Dedifferentiated amniotic fluid mesenchymal stem cell (primary cell): ENCODE results near the gene CDC42BPB.

Experiments
- DNase-seq: peaks from one replicate; pipeline ENCODE4 v3.0.0-alpha.2; 2016; ENCODE audit errors: extremely low spot score

The CDC42BPB gene

DNA sequence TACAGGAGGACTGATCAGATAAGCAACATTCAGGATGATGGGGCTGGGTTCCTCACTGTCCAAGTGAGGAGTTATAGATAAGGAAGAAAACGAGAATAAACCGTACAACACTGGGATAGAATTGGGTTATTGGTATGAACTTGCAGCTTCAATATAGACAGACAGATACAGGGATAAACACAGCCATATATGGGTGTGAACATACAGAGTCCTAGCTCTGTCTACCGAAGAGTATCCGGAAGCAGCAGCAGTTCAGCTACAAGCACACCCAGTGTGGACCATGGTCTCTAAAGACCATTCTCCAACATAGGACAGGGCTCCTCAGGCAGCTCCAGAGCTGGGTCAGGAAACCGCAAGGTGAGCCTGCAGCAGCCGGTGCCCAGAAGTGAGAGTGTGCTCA lies 40.8 kb downstream of the CDC42BPB start:
- DNase-seq, result no peak

GRCh38 chr14:103016071-103016470 lies 41.3 kb downstream of the CDC42BPB start:
- DNase-seq, result no peak

GRCh38 chr14:103015426-103015825 lies 41.9 kb downstream of the CDC42BPB start:
- no peak for DNase-seq

DNA sequence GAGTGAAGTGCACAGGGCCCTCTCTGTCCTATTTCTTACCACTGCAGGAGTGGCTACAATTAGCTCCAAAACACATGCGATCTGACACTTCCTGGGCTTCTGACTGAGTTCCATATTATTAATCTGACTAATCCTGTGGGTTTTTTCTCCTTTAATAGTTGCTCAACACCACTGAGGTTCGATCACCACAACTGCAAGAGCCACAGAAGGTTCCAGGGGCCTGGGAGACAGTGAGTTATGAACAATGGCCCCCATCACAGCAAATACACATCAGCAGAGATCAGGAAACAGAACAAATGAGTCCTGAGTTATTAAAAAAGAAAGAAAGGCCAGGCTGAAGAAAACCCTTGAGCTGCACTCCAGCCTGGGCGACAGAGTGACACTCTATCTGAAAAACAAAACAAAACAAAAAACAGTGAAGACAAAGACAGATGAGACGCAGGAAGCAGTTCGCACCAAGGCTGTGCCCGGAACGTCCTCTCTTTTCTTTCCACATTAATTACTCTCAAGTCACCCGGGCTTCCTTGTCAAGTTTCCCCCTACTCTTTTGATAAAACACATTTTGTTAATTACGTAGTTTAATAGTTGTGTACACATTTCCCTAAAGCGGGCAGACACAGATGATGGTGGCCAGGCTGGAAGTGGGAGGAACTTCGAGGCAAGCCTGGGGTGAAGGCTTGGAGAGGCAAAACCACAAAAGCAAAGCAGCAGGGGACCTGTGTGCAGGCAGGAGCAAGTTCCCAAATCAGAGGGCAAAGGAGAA lies 42.7 kb downstream of the CDC42BPB start:
- DNase-seq, result no peak

DNA sequence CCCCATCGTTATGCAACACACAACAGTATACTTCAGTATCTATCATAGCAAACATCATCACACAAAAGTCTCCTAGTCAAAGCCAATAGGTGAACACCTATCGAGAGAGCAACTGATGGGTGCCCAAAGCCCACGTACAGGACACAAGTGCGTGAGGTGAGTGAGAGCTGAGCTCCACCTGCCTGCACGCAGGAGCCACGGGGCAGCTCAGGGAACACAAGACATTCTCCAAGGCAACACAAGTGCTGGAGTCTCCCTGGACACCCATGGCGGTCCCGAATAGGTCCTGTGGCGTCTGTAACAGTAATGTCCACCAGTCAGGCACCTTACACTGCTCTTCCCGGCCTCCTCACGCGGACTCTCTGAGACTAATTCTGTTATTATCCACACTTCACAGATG lies 44.3 kb downstream of the CDC42BPB start:
- DNase-seq, result no peak

DNA sequence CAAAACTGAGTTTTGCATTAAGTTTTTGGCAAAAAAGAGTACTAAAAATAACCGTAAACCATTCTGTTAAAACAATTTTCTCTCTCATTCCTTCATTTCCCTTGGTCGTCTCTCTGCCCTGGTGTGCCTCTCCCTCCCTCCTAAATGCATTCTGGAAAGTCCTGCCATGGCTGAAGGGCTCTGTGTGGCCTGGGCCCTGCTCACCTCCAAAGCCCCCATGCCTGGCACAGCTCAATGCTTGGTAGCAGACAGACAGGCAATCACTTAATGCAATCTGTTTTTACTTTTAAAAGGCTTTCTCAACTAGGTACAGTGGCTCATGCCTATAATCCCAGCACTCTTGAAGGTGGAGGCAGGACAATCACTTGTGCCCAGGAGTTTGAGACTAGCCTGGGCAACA lies 47.8 kb downstream of the CDC42BPB start:
- no peak for DNase-seq

DNA sequence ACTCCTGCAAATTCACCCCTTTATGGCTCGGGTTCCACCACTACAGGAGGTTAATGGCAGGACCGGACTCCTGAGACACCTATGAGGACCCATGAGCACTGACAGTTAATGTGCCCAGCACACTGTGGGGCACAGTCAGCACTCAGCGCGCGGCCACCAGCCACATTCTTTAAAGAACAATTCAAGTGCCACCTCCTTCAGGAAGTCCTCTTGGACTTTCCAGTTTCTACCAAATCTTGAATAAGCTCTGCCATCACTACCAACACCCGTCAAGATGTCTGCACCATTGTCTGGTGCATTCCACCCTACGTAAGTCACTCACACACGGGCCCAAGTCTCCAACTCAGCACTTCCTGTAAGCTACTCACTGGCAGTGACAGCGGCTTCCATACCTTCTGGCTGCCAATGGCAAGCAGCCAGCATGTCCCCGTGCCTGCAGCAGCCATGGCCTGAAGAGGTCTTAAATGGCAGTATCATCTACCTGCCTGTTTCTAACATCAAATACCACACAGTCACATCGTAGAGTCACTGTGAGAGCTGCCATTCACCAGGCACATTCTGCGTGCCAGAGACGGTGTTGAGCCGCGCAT lies 48.5 kb downstream of the CDC42BPB start:
- DNase-seq, result no peak

GRCh38 chr14:103008126-103008525 lies 49.2 kb downstream of the CDC42BPB start:
- no peak for DNase-seq

GRCh38 chr14:103007555-103007954 lies 49.8 kb downstream of the CDC42BPB start:
- no peak for DNase-seq

GRCh38 chr14:103006991-103007520 lies 50.3 kb downstream of the CDC42BPB start:
- no peak for DNase-seq

GRCh38 chr14:103006106-103006505 lies 51.2 kb downstream of the CDC42BPB start:
- DNase-seq, result no peak

DNA sequence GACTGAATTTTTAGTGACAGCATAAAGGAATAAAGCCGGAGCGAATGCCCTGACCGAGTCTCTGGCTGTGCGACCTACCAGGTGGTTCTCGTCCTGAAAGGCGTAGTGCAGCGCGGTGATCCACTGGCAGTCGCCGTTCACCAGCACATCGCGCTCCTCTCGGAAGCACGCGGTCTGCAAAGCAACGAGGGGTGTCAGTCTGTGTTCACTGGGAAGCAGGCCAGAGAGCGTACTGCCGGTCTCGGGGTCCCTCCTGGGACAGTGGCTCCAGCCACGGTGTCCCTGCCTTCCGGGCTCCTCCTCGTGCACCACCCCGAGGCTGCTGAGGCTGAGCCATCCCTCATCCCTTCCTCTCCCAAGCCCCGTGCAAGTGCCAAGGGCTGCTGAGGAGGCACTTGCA lies 53.5 kb downstream of the CDC42BPB start:
- DNase-seq, result no peak

GRCh38 chr14:103003351-103003615 lies 54.1 kb downstream of the CDC42BPB start:
- no peak for DNase-seq

- no peak for DNase-seq
Observed at GRCh38 chr14:103002578-103003350, 54.6 kb downstream of the CDC42BPB start.

GRCh38 chr14:103001651-103002396 lies 55.5 kb downstream of the CDC42BPB start:
- DNase-seq, result no peak

GRCh38 chr14:103001226-103001625 lies 56.1 kb downstream of the CDC42BPB start:
- no peak for DNase-seq

DNA sequence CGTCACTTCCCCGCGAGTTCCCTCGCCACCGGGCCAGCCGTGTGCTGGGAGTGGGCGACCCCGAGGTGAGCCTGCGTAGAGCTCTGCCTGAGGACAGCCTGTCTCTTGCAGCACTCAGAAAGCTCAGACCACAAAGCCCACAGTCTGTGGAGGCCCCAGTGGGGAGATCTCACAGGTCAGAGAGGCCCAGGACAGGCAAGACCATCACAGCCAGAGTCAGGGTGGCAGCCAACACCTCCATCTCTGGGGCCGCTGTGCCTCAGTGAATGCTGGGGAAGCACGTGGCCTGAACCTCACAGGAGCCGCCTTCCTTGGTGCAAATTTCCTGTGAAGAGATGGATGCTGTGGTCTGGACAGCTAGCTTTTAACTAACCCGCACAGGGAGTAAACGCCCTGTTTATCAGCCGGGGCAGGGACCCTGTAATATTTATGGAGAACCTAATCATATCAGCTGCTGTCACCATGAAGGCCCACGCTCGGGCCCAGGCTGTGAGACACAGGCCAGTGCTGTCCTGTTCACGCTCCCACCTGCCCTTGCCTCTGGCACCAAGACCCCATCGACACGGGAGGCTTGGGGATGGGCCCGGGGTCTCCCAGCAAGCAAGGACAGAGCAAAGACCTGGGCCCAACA lies 56.9 kb downstream of the CDC42BPB start:
- DNase-seq, result no peak

GRCh38 chr14:102999227-102999895 lies 58.0 kb downstream of the CDC42BPB start:
- no peak for DNase-seq

DNA sequence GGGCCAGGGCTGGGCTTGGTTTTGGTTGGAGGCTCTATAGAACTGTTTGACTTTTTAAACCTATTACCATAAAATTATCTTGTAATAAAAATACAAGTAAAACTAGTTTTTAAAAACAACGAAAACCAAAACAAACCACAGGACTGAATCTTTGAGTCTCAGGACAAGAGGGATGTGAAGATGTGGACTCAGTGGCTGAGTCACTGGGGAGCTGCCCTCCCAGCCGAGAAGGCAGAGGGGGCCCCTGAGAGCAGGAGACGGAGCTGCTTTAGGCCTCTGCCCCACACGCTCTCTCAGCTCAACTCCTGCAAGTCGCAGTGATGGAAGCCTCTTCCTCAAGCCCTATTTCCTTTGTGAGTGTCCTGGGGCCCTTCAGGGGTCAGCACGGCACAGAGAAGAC lies 59.0 kb downstream of the CDC42BPB start:
- DNase-seq, result no peak

- no peak for DNase-seq
Observed at GRCh38 chr14:102996941-102997340, 60.4 kb downstream of the CDC42BPB start.

DNA sequence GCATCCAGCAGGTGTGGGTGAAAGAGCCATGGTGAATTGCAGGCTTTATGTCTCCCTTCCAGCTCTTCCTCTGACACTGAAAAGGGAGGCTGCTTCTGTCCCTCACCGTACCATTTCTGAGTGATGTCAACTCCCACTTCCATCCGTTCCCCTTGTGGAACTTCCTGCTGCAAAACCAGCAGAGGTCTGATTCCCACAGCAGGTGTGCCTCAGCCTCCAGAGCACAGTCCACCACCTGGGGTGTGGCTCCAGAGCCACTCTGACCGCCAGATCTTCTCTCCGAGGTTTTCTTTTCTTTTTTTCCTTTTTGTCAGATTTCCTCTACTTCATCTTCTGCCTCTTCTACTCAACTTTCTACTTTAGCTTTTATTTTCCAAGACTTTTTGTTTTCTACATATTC lies 62.7 kb downstream of the CDC42BPB start:
- DNase-seq, result no peak
